ENCODE data around the gene C1R.
"Not testable (repeated sequence)": the region's sequence is repeated elsewhere in the genome, so short reads cannot be mapped to it uniquely, and the experiment has no call there.

The C1R gene

DNA sequence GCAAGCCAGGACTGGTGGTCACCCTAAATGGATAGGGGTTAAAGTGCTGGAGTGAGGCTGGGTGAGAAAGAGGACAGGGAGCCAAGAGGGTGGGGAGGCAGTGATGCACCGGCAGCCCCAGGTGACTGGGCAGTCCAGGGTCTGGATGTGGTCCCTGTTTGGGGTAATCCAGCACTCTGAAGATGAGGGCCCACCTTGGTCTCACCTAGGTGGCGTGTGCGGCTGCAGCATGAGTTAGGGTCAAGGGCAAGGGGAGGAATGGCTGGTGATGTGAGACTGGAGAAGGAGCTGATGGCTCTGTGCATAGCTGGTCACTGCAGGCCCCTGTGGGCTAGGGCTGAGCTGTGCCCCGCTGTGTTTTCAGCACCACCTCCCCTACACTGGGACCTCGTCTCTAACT, 18.4 kb upstream of the C1R start:
- TF ChIP-seq GATA1 (IDR thresholded peaks at IDR 0.05; ENCODE audit: low read depth, low read length) (no peak), POLR2A (IDR thresholded peaks at IDR 0.05; ENCODE audit: low read length) (no peak)
- no peak for DNase-seq

DNA sequence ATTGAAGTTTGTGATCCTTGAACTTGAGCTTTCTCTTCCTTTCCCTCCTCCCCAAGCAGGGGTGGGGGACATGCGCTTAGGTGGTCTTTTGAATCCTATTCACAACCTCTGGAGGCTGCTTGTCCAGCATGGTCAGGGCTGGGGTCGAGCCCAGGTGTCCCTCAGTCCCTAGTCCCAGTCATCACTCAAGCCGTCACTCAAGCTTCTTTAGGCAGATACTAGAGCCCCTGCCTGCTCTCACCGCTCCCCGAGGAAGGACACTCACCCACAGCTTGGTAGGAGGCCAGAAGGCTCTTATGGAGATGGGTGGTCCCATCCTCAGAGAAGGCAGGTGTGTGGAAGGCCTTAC, 17.3 kb upstream of the C1R start:
- no peak for TF ChIP-seq GATA1 (IDR thresholded peaks at IDR 0.05; ENCODE audit: low read depth, low read length)
- no peak for TF ChIP-seq POLR2A (IDR thresholded peaks at IDR 0.05; ENCODE audit: low read length)
- no peak for DNase-seq

DNA sequence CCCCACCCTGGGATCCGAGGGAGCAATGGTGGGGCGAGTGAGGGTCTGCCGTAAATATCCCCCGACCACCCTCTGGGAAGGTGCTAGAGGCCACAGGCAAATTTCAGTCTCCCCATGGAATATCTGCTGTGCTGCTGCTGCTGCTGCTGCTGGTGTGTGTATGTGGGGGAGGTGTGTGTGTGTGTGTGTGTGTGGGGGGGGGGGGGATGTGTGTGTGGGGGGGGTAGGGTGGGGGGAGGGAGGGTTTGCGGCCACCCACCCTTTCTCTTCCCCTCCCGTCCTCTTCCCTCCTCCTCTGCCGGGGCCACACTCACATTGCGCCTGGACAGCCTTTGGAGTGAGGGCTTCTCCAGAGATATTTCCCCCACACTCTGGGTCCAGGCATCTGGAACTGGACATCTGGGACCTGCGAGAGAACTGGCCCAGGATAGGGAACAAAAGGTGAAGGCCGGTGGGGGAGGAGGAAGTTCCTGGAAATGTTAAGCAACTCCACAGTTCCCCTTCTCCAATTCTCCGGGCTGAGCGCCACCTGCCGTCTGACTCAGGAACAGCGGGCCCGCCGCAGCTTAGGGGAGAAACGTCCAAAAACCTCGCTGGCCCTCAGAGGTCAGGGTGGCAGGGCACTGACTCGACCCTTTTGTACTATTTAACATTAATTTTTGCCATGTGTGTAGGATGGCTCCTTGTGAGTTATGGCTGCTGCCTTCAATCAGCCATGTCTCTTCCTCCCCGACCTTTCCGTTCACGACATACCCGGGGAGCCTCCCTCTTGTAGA, 16.7 kb upstream of the C1R start, which contains the start of gene C1RL:
Gene C1RL, minus strand, starts transcription at position 419 of the 776 bp plus-strand sequence. Its CDS starts 34 bp downstream, at position 385.
- peak; percentile 79 to 88 for DNase-seq
- peak; percentile 37 for TF ChIP-seq POLR2A (IDR thresholded peaks at IDR 0.05; ENCODE audit: low read length)
- TF ChIP-seq GATA1 (IDR thresholded peaks at IDR 0.05; ENCODE audit: low read depth, low read length): no peak

DNA sequence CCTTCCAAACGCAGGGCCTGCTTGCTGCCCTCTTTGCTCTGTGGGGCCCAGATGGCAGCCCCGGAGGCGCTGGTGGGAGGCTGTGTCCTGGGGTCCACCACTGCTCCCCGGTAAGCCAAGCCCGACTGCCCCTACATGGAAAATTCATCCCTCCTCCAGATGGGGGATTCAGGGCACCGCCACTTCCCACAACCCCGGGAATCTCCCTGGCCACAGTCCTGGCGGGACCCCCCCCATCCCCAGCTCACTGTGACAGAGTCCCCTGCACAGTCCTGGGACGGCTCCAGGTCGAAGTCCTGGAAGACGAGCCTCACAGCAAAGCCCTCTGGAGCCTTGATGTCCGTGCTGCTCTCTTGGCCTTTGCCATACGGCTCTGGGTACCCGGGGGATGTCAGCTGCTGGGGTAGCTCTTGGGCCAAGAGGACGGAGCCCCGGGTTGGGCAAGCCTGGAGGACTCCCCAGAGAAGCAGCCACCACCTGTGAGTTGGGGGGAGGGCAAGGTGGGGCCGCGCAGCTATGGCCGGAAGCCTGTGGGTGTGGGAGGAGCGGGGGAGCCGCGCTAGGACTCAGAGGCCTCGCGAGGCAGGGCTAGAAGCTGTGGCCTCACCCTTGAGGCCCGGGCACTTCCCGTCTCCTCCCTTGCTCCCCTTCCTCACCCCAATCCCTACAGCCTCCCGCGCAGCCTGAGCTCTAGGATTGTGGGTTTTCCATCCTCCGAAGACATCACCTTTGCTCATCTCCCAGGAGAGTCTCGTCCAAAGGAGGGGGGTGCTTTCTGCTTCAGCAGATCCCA, 16.0 kb upstream of the C1R start:
- TF ChIP-seq GATA1 (IDR thresholded peaks at IDR 0.05; ENCODE audit: low read depth, low read length) (no peak), POLR2A (IDR thresholded peaks at IDR 0.05; ENCODE audit: low read length) (peak; percentile 79)
- DNase-seq: peak; percentile 74 to 76

DNA sequence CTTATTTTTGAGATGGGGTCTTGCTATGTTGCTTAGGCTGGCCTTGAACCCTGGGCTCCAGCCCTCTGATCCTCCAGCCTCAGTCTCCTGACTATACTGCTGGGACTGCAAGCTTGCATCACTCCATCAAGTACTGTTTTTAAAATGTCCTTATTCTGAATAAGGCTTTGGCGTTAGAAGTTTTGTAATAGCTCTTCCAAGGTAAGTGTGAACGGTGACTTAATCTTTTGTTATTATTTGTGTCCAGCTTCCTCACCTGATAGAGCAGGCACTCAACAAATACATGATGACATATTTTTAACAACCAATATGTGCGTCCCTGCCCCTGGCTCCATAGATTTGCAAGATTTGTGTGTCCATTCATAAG, 15.4 kb upstream of the C1R start:
- TF ChIP-seq GATA1 (IDR thresholded peaks at IDR 0.05; ENCODE audit: low read depth, low read length): no peak
- no peak for TF ChIP-seq POLR2A (IDR thresholded peaks at IDR 0.05; ENCODE audit: low read length)
- no peak for DNase-seq

DNA sequence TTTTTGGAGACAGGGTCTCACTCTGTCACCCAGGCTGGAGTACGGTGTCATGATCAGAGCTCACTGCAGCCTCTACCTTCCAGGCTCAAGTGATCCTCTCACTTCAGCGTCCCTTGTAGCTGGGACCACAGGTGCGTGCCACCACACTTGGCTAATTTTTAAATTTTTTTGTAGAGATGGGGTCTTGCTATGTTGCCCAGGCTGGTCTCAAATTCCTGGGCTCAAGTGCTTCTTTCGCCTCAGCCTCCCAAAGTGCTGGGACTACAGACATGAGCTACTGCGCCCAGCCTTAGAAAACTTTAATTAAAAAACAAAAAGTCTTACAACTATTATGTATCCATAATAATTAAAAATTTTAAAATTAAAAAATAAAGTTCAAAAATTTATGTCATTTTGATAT, 14.9 kb upstream of the C1R start:
- DNase-seq: not testable (repeated sequence)

DNA sequence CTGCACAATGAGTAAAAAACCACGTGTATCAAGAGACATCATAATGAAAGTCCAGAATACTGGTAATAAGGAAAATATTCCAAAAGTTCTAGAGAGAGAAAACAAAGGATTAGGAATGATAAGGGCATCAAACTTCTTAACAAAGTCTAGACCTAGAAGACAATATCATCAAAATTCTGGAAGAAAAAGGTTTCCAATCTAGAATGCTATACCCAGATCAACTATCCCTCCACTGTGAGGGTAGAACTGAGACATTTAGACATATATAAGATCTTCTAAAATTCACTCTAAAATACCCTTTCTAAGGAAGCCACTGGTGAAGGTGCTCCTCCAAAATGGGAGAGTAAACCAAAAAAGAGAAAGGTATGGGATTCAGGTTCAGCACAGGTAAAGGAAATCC, 13.8 kb upstream of the C1R start:
- no peak for TF ChIP-seq GATA1 (IDR thresholded peaks at IDR 0.05; ENCODE audit: low read depth, low read length)
- peak in 1 of 2 experiments; percentile 20 for DNase-seq

DNA sequence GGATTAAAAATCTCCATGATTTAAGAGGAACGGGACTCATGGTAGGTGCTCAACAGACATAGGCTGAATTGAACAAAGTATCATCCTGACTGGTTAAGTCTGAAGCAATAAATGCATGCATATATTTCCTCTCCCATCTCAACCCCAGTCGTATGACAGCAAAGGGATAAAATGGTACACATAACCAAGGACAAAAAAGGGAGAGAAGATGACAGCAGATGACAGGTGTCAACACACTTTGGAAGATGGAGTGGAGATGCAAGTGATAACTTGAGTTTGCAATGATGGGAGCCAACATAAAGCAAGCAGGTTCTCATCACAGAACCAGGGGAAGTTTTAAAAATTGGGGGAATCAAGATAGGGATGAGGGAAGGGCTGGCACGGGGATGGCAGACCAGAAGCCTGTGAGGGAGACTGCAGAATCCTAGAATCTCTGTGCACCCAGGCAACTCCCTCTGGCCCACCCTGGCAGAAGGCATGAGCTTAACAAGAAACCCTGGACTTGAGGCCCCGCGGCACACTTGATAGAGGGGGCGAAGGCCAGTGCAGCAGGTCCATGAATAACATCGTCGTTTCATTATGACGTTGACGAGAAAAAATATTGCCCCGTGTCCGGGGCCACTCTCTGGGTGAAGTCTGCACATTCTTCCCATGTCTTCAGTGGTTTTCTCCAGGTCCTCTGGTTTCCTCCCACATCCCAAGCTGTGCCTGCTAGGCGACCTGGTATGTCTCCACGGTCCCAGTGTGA, 11.8 kb upstream of the C1R start:
- no peak for DNase-seq
- no peak for TF ChIP-seq GATA1 (IDR thresholded peaks at IDR 0.05; ENCODE audit: low read depth, low read length)
- no peak for TF ChIP-seq POLR2A (IDR thresholded peaks at IDR 0.05; ENCODE audit: low read length)

DNA sequence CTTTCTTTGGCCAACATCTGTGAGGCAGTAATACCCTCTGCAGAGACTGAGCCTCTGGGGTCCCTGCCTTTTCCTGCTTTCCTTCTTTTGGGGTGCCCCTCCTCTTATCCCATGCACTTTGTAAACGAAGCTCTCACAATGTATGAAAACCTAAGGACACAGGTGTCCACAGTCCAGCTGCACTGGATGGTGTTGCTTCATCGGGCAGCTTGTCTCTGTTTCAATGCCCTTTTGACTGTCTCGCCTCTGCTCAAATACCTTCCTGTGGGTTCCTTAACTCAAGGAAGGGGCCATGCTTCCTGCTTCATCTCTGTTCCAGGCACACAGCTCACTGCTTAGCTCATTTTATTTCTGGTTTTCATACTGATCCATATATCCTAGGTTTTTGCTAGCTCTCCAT, 10.3 kb upstream of the C1R start:
- TF ChIP-seq POLR2A (IDR thresholded peaks at IDR 0.05; ENCODE audit: low read length) (no peak), GATA1 (IDR thresholded peaks at IDR 0.05; ENCODE audit: low read depth, low read length) (no peak)
- no peak for DNase-seq

DNA sequence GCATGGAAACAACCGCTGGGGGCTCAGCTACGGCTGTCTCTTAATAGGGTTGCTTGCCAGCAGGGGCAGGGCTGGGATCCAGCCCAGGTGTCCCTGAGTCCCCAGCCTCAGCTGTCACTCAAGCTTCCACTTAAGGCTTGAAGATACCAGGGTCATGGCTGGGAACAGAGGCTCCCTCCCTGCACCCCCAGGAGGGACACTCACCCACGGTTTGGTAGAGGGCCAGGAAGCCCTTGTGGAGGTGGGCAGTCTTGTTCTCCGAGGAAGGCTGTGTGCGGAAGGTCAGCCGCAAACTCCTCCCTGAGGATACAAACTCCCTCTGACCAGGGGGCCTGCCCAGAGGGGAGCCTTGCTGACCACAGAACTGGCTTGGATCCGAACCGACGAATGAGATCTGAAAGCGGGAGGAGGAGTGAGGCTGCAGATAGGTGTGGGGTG, 9.5 kb upstream of the C1R start:
- no peak for TF ChIP-seq POLR2A (IDR thresholded peaks at IDR 0.05; ENCODE audit: low read length)
- TF ChIP-seq GATA1 (IDR thresholded peaks at IDR 0.05; ENCODE audit: low read depth, low read length): no peak

DNA sequence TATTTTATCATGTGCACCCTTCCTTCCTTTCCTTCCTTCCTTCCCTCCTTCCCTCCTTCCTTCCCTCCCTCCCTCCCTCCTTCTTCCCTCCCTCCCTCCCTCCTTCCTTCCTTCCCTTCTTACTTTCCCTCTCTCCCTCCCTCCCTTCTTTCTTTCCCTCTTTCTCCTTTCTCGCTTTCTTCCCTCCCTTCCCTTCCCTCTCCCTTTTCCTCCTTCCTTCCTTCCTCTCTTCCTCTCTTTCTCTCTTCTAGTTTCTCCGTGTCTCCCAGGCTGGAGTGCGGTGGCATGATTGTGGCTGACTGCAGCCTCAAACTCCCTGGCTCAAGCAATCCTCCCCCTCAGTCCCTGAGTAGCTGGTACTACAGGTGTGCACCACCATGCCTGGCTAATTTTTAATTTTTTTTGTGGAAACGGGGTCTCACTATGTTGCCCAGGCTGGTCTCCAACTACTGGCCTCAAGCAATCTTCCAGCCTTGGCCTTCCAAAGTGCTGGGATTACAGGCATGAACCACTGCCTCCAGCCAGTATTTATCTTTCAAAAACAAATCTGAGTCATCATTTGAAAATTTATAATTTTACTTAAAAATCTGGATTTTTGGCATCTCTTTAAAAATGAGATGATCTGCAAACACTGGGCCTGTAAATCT, 8.9 kb upstream of the C1R start:
- TF ChIP-seq GATA1 (IDR thresholded peaks at IDR 0.05; ENCODE audit: low read depth, low read length) (no peak), POLR2A (IDR thresholded peaks at IDR 0.05; ENCODE audit: low read length) (no peak)

More for the DNA sequence above, 9.5 kb upstream of the C1R start:
- no peak for DNase-seq

DNA sequence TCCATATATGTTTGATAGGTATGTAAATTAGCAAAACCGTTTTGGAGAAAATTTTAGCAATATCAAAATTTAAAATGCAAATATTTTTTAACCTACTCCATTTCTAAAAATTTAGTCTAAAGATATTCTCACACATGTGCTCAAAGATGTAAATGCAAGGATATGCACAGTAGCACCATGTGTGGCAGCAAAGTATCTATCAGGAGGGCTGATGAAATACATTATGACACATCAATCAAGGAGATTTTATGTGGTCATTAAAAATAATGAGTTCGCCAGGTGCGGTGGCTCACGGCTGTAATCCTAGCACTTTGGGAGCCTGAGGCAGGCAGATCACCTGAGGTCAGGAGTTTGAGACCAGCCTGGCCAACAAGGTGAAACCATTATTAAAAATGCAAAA, 8.0 kb upstream of the C1R start:
- no peak for TF ChIP-seq POLR2A (IDR thresholded peaks at IDR 0.05; ENCODE audit: low read length)
- TF ChIP-seq GATA1 (IDR thresholded peaks at IDR 0.05; ENCODE audit: low read depth, low read length): no peak
- DNase-seq: no peak

More for the DNA sequence above, 8.9 kb upstream of the C1R start:
- DNase-seq: no peak

DNA sequence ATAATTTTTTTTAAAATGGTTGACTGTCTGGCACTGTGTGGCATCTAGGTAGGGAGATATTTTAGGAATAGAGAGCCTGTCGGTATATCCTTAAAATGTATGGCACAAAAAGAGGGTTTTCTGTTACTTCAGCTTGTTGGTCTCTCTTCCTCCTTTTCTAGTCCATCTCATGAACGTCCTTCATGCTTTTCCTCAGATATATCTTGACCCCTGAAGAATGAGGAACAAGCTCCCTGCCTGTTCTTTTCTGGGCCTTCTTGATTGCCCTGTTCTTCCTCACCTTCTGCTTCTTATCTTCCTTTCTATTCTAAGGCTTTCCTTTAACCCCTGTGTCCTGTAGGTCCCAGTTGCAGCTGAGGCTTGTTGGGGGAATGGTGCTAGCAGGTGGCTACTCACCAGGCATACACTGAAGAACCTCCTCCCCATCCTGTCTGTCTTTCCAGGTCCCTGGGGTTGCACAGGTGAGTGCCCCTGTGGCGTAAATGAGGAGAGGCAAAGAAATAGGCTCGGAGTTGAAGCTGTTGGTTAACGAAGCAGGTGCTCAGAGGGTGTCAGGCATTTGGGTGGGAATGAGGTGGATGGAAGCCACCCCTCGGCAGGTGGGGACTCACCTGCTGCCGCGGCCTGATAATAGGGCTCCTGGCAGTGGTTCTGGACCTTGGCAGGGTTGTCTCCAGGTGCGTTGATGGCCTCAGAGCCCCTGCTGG, 7.2 kb upstream of the C1R start:
- TF ChIP-seq POLR2A (IDR thresholded peaks at IDR 0.05; ENCODE audit: low read length): no peak
- no peak for DNase-seq

Data from erythroblast (primary cell).